HG03342 (cell line): ENCODE measurements around the gene ABCA10.
A peak's percentile ranks its signal among the peaks of the same experiment; 100 is the strongest.
"Not testable (repeated sequence)": the region's sequence is repeated elsewhere in the genome, so short reads cannot be mapped to it uniquely, and the experiment has no call there.

Source experiments
- ATAC-seq: cut with Tn5 transposase; IDR thresholded peaks from one replicate; pipeline ENCODE4 v1.9.1; 2021; ENCODE audit warnings: mild to moderate bottlenecking, moderate library complexity; ENCODE audit not compliant: unreplicated experiment

The ABCA10 gene, protein sequence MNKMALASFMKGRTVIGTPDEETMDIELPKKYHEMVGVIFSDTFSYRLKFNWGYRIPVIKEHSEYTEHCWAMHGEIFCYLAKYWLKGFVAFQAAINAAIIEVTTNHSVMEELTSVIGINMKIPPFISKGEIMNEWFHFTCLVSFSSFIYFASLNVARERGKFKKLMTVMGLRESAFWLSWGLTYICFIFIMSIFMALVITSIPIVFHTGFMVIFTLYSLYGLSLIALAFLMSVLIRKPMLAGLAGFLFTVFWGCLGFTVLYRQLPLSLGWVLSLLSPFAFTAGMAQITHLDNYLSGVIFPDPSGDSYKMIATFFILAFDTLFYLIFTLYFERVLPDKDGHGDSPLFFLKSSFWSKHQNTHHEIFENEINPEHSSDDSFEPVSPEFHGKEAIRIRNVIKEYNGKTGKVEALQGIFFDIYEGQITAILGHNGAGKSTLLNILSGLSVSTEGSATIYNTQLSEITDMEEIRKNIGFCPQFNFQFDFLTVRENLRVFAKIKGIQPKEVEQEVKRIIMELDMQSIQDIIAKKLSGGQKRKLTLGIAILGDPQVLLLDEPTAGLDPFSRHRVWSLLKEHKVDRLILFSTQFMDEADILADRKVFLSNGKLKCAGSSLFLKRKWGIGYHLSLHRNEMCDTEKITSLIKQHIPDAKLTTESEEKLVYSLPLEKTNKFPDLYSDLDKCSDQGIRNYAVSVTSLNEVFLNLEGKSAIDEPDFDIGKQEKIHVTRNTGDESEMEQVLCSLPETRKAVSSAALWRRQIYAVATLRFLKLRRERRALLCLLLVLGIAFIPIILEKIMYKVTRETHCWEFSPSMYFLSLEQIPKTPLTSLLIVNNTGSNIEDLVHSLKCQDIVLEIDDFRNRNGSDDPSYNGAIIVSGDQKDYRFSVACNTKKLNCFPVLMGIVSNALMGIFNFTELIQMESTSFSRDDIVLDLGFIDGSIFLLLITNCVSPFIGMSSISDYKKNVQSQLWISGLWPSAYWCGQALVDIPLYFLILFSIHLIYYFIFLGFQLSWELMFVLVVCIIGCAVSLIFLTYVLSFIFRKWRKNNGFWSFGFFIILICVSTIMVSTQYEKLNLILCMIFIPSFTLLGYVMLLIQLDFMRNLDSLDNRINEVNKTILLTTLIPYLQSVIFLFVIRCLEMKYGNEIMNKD (N-terminal part only)

DNA sequence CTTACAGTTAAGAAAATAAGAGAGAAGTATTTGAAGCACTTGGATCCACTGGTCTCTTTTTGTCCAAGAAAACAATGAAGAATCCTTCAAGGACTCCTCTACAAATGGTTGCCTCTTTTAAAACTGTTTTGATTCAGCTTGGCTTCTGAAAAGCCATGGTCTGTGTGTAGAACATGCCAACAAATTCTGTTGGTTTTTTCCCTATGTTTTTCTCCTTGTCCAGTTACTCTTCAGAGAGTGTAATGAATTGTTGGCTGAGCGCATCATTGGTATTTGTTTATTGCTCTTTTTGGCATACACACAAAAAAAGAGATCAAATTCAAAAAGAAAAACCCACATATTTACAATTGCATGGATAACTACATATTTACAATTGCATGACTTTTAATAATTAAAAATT is at the start of gene ABCA10:
ABCA10 (minus strand) TSS at position 249 of the 400 bp plus-strand sequence. CDS start 3,466 bp downstream, outside the sequence.
- ATAC-seq, result no peak

DNA sequence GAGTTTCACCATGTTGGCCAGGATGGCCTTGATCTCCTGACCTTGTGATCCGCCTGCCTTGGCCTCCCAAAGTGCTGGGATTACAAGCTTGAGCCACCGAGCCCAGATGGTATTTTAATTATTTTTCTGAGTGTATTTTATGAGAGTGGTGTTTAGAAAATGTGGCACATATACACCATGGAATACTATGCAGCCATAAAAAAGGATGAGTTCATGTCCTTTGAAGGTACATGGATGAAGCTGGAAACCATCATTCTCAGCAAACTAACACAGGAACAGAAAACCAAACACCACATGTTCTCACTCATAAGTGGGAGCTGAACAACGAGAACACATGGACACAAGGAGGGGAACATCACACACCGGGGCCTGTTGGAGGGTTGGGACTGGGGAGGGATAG is 47.7 kb upstream of the ABCA10 start:
- ATAC-seq, result not testable (repeated sequence)

DNA sequence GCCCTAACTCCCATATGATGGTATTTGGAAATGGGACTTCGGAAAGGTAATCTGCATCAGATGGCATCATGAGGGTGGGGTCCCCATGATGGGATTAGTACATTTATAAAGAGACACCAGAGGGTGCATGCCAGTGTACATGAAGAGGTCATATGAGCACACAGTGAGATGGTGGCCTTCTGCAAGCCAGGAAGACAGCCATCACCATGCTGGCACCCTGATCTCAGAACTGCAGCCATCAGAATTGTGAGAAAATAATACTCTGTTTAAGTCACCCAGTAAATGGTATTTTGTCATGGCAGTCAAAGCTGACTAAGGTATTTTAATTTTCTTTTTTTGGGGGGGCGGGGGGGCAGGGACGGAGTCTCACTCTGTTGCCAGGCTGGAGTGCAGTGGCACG is 47.1 kb upstream of the ABCA10 start:
- no peak for ATAC-seq

DNA sequence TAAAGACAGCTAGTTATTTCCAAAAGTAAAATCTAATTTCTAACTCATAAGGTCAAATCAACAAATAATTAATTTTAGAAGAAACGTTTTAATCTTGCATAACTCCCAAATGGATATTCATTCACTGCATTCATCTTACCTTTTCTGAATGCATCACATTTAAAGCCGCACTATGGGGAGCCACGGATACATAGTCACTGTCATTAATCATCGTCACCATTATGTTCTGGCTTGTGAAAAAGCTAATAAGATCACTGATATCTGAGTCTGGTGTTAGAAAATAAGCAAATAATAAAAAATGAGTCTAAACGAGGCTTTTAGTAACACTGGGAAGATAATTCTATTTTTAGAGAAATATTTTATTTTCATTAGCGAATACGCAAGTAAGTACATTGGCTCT is 42.4 kb upstream of the ABCA10 start:
- ATAC-seq, result no peak

DNA sequence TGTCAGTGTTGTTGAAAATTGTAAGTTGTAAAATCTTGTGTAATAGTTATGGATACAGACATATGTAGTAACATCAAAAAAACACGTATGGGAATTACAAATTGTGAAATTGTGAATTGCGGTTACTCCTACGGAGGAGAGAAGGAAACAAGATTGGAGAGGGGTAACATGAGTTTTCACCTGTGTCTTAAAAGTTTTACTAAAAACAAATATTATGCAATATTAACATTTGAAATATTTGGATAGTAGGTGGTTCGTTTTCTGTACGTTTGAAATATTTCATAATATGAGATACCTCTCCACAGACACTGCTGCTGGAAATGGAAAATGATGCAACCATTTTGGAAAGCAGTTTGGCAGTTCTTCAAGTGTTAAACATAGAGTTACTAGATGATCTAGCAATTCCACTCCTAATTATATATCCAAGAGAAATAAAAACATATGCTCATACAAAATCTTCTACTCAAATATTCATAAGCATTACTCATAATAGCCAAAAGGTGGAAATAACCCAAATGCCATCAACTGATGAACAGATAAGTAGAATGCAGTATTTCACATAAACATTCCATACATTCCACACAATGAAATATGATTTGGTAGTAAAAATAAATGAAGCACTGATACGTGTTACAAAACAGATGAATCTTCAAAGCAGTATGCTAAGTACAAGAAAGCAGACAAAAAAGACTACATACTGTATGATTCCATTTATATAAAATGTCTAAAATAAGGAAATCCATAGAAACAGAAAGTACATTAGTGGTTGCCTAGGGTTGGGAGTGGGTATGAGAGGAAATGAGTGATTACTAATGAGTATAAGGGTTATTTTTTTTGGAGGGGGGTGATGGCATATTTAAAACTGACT is 40.7 kb upstream of the ABCA10 start:
- ATAC-seq, result no peak

DNA sequence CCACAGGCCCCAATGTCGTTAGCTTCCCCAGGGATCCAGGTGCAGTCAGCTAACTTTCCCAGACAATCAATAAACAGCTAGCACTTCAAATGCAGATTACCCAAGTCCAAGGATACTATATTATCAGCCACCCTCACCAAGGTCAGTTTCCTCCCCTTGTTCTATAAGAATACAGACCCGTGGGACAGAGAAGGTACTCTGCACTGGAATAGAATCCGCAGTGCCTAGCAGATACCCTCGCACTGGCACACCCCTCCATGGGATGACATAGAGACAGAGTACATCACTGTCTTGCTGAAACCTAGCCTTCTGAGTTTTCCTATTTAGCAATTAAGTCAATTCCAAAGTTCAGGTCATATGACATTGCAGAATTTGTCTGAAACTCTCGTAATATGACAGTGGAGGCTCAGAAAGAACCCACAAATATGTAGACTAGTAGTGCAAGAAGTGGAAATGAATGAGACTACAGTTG is 40.0 kb upstream of the ABCA10 start:
- no peak for ATAC-seq

DNA sequence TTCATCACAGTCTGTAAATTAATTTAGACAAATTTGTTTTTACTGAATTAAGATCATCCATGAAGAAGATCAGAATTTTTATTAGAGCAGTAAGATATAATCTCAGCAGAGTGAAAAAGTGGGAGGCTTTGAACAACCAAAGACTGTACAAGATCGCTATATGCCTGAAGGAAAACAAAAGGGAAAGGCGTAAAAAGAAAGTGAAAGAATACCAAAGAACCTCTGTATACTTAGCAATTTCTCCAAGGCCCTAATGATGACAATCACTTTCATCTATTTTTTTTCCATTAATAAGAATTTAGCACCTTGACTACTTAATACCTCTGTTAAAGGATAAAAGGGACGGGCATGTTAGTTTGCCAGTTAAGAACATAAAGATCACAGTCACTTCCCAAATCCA is 38.6 kb upstream of the ABCA10 start:
- no peak for ATAC-seq

DNA sequence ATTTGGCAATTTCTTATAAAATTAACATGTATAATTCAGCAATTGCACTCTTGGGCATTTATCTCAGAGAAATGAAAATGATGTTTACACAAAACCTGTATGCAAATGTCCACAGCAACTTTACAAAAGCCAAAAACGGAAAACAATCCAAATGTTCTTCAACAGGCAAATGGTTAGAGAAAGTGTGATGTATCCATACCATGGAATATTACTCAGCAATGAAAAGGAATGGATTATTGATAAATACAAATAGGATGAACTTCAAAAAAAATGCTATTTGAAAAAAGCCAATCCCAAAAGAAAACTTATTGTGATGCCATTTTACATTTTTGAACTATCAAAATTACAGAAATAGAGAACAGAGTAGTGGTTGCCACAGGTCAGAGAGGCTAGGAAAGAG is 37.2 kb upstream of the ABCA10 start:
- ATAC-seq, result no peak

DNA sequence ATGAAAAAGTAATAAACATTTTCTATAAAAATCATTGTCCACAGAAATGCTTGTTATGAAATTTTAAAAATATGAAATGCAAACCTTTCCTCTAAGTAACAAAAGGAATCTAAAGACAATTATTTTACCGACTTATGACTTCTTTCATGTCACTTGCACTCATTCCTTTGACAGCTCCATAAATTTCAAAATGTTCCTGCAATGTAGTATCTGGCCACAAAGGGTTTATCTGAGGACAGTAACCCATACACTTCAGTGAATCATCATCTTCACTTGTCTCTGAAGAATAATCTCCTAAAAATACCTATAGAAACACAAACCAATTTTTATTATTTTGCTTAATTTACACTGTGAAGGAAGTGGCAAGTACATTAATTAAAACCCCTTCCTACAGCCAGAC is 25.6 kb upstream of the ABCA10 start:
- ATAC-seq, result no peak

DNA sequence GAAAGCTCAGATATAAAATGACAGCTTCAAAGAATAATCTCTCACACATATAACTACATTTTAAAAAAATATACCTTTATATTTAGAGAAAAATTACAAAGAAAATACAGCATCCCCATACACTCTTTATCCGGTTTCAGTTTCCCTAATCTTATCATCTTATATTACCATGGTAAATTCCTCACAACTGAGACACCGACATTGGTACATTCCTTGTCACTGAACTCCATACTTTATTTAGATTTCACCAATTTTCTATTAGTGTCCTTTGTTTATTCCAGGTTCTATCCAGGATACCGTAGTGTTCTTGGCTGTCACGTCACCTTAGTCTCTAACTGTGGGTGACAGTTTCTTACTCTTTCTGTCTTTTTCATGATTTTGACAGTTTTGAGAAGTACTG is 22.0 kb upstream of the ABCA10 start:
- ATAC-seq, result no peak

DNA sequence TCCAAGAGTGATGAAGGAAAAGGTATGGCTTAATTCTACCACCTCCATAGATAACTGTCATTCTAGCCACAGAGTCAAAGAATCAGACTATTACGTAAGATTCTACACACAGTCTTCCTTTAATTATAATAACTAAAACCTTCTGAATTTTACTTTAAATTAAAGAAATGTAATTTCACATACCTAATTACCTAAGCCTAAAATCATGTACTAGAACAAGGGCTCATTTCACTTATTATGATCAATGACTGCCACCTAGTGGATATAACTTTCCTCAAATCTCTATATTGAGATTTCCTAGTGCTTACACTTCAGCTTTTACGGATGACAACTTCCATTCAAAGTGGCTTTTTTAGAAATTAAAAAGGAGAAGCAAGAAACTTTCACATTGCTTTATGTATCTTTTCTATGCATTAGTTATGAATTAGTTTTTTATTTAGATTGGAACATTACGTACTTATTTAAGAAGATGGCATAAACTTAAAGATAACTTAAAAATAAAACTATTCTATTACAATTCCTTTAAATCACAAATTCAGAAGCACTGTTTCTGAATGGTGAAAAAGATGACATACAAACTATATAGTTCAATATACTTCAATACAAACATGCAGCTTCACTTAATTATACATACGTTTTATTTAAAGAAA is 18.2 kb upstream of the ABCA10 start:
- no peak for ATAC-seq

DNA sequence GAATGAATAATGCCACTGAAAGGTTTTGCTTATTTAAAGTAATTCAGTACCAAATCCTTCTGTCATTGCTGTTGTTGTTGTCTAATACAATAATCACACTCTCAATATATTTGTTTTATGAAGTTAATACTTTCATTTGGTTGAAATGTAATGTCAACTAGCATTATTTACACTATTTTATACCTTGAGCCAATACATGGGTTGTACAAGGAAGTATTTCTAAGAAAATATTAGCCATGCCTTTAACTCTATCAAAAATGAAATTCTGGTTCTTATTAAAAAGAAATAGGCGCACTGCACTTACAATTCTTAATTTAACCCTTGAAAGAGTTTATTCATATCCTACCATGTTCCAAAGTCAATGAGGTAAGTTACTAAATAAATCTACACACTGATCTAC is 17.6 kb upstream of the ABCA10 start:
- ATAC-seq, result no peak

DNA sequence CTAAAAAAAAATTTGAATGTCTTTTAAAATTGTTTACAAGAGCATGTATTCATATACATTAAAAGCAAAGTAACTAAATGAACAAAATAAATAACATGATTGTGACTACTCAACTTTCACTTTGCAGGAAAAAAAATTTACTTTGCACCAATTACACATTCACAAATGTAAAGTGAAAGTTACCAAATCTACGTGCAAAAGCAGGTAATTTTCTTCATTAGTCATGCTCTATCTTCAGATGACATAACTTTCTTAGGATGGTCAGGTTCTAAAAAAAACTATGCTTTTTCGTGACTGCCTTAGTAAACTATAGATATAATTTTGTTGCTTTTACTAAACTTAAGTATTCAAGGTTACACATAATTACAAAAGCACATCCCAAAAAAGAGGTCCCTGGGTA is 17.0 kb upstream of the ABCA10 start:
- ATAC-seq, result no peak

DNA sequence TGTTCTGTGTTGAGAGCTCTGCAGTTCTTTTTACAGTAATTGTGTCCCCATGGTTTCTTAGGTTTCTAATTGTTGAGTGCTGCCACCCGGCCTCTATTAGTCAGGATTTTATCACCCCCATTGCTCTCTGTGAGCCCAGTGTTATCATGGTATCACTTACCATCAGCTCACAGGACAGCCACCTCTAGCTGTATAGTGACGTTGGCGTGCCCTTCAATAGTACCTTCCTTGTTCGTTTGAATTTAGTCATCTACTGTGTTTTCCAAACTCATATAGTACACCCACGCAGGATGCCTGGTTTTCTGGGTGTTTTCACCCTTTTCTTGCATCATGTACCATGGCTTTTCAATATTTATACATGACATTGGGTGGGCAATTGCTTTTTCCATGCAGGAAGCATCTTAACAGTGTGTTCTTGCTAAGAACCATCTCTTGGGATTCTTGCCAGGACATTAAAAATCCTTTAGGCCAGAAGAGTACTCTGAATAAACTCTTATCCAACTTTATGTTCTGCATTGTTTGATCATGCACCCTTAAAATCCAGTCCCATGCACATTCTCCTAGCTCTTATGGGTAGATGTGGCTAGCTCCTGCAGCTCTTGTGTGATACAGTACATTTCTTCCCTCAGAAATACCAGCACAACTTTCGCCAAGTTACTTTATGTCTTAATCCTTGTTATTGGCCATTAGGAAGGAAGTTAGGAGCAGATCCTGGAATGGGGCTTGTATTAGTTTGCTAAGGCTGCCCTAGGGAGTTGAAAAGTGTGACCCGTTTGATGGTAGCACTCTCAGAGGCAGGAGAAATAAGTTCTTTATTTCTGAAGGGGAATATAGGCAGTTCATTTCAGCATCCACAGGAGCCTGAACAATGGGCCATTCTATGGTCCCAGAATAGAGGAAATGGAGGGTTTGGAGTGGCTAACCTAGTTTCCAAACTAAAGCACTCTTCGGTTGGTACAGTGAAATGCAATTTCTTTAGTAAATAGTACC is 11.3 kb upstream of the ABCA10 start:
- no peak for ATAC-seq

DNA sequence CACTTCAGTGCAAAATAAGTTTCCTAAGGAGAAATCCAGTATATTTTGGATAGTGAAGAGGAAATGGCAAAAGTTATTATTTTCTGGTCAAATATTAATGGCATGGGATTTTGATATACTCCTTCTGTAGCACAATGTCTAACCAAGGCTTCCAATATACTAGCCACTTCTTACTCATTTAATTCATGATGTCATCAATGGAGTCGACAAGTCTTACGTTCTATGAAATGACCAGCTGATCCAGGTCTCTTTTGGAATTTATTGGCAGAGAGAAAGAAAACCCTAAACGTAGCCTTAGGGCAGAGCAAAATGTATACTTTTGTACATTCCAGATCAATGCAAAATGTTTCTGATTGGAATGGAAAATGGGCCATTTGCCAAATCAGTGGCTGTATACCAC is 8.3 kb upstream of the ABCA10 start:
- no peak for ATAC-seq

DNA sequence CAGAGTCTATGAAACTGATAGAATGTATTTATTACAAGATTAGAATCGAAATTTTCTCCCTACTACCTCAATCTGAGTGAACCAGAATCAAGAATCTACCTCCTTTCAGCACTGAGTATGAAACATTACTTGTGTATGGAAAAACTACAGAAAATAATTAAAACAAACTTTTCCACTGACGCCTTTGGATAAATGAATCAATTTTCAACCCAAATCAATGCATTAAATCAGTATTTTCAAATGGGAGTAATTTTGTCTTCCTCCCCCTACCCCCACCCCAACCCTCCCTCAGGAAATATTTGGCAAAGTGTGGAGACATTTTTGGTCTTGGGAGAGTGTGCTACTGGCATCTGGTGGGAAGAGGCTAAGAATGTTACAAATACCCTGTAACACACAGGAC is 7.8 kb upstream of the ABCA10 start:
- ATAC-seq, result no peak

DNA sequence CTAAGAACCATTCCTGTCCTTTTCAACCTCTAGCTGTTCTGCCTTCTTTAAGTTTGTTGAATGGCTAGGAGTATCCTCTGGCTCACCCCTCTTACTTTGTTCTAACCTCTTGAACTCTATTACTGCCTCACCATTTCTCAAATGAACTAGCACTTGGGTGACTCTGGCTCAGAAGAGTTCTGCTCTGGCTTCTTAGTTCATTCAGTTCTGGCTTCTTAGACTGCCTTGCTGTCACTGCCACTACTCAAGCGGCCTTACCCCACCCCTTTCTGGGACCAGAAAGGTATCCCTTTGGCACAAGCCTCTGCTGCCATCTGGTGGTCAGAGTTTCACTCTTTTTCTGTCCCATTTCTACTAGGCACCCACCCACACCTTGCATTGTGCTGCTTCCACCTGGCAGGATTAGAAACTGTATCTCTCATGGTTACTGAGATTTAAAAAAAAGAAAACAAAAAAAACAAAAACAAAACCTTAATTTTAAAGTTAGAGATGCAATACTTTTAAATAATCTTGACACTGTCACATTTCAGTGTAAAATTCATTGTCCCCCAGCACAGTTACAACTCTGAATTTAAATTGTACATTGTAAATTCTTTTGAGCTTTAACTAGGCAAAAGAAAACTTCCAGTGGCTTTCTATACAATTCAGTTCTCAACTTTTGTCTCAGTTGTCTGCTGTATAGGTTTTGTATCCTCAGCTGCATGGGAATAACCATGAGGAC is 6.9 kb upstream of the ABCA10 start:
- peak; percentile 97 for ATAC-seq

DNA sequence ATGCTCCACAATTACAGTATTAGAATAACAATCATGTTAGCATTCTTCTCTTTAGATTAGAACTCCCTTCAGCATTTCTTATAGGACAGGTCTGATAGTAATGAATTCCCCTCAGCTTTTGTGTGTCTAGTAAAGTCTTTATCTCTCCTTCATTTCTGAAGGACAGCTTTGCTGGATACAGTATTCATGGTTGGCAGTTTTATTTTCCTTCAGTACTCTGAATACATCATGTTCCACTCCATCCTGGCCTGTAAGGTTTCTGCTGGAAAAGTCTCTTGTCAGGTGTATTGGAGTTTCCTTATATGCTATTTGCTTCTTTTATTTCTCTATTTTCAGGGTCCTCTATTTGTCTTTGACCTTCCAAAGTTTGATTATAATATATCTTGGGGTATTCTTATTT is 4.0 kb upstream of the ABCA10 start:
- ATAC-seq, result no peak
